GM12892 (cell line): Measurements from ENCODE around the gene OSBPL3.

Source experiments
- POLR2A ChIP-seq: IDR thresholded peaks from 2 replicates; pipeline ENCODE4 v1.6.1; 2011; ENCODE audit warnings: low read depth, low read length, control low read depth
- POLR2AphosphoS5 ChIP-seq: IDR thresholded peaks from 2 replicates; pipeline ENCODE4 v1.6.1; 2011; ENCODE audit warnings: low read depth, low read length, control low read depth

GRCh38 chr7:24779283-24779655, 200.7 kb downstream of the OSBPL3 start:
- TF ChIP-seq POLR2AphosphoS5 (no peak), POLR2A (no peak)
